DOHH2 (cell line): Measurements from ENCODE around the gene ABCF2.

Experiments used
- CTCF ChIP-seq: fragments of 200-600 bp; sonication (generic); IDR thresholded peaks from one replicate; pipeline ENCODE4 v1.5.1; 2014; ENCODE audit warnings: antibody characterized with exemption, mild to moderate bottlenecking, low read depth, low read length; ENCODE audit not compliant: poor library complexity, severe bottlenecking
- EZH2phosphoT487 ChIP-seq: fragments of 200-600 bp; sonication (generic); IDR thresholded peaks from 2 replicates; pipeline ENCODE4 v1.6.1; 2017; ENCODE audit warnings: borderline replicate concordance, mild to moderate bottlenecking, antibody characterized with exemption, low read length, moderate library complexity, mixed read lengths

- TF ChIP-seq CTCF: peak; percentile 7
- no peak for TF ChIP-seq EZH2phosphoT487
These were observed 3.3 kb downstream of the ABCF2 start for GRCh38 chr7:151223728-151224127.
